K562 (cell line): Measurements from ENCODE around the gene PRKCB. TPM values are rescaled to one million over a fixed set of nuclear protein-coding genes. Genes with fewer than 3 reads are reported as not detected.
"Not testable (repeated sequence)": the region's sequence is repeated elsewhere in the genome, so short reads cannot be mapped to it uniquely, and the experiment has no call there.

Experiments
- ATAC-seq: fragments of 200-7000 bp; cut with Tn5 transposase; 3 replicates; pipeline ENCODE4 v1.9.1; 2020; ENCODE audit warnings: moderate library complexity
- BruUV-seq: library from RNA; stranded (reverse); fragments of 400-500 nt; replicated peaks from 2 replicates; lab custom pipeline; 2021; lab: Mats Ljungman, UMichigan
- CTCF ChIA-PET: fragments of 300-600 bp; formaldehyde crosslinking; extraction: SDS; loops from one replicate; lab custom pipeline; 2021; ENCODE audit warnings: low intra/inter-chr PET ratio; lab: Yijun Ruan, JAX
- POLR2A ChIA-PET: fragments of 300-600, 350-650 bp; sonication (Branson Sonifier 250); formaldehyde crosslinking; extraction: SDS; loops from one replicate; lab custom pipeline; 2021; ENCODE audit warnings: antibody characterized with exemption, inconsistent platforms; lab: Yijun Ruan, JAX
- DNase-seq, 4 experiments: peaks; one replicate each; pipeline versions ENCODE4 v3.0.0 to v3.0.0-alpha.2; 2011 to 2018; ENCODE audit warnings: low spot score in 3 of 4, mixed read lengths in 3 of 4; ENCODE audit errors: extremely low read depth in 1 of 4
- FAIRE-seq: peaks from 2 replicates; lab custom pipeline; 2011; peaks lifted over from hg19 to GRCh38; lab: Jason Lieb, UNC
- H2AFZ ChIP-seq: 2 replicates; pipeline ENCODE4 v1.6.0; 2011; ENCODE audit warnings: low read depth, low read length, control low read depth, inconsistent platforms
- H3K27ac ChIP-seq: fragments of 200-600 bp; 3 replicates; pipeline ENCODE4 v1.8.0; 2011; ENCODE audit warnings: low read depth, mild to moderate bottlenecking, control low read depth, inconsistent platforms, low read length, moderate library complexity, mixed read lengths; ENCODE audit errors: extremely low read depth
- H3K27me3 ChIP-seq, 2 experiments: fragments of 300-600 bp in 1 of 2; 2 replicates in 1 of 2; 3 replicates in 1 of 2; pipeline versions ENCODE4 v1.6.0 to v1.8.0; 2011; ENCODE audit warnings: inconsistent platforms in 2 of 2, low read length in 2 of 2, mild to moderate bottlenecking in 1 of 2, mixed read lengths in 1 of 2, moderate library complexity in 1 of 2; ENCODE audit not compliant: control insufficient read depth in 2 of 2, insufficient read depth in 2 of 2
- H3K36me3 ChIP-seq: fragments of 300-600 bp; 3 replicates; pipeline ENCODE4 v1.8.0; 2011; ENCODE audit warnings: mild to moderate bottlenecking, low read length, inconsistent platforms; ENCODE audit not compliant: control insufficient read depth, insufficient read depth
- H3K4me1 ChIP-seq, 2 experiments: fragments of 200-600 bp in 1 of 2; replicated peaks in 1 of 2; 2 replicates in 1 of 2; 3 replicates in 1 of 2; pipeline versions ENCODE4 v1.5.1 to v1.8.0; 2011; ENCODE audit warnings: inconsistent platforms in 2 of 2, low read length in 2 of 2, mild to moderate bottlenecking in 1 of 2, mixed read lengths in 1 of 2, moderate library complexity in 1 of 2; ENCODE audit not compliant: control insufficient read depth in 2 of 2, insufficient read depth in 2 of 2
- H3K4me2 ChIP-seq: 2 replicates; pipeline ENCODE4 v1.6.1; 2011; ENCODE audit warnings: low read length, control low read depth, inconsistent platforms, mixed read lengths; ENCODE audit not compliant: insufficient read depth
- H3K4me3 ChIP-seq: fragments of 200-600 bp; sonication (generic), shearing (Covaris generic); 2 replicates; pipeline ENCODE4 v1.5.1; 2016; ENCODE audit warnings: control low read depth, inconsistent platforms
- H3K79me2 ChIP-seq: fragments of 200-600 bp; 3 replicates; pipeline ENCODE4 v1.8.0; 2011; ENCODE audit warnings: low read length, inconsistent platforms; ENCODE audit not compliant: control insufficient read depth, insufficient read depth
- H3K9ac ChIP-seq, 2 experiments: 2 replicates each; pipeline versions ENCODE4 v1.6.0 to v1.6.1; 2011; ENCODE audit warnings: low read depth in 2 of 2, low read length in 2 of 2, control low read depth in 1 of 2, inconsistent platforms in 1 of 2, mild to moderate bottlenecking in 1 of 2, mixed read lengths in 1 of 2; ENCODE audit not compliant: insufficient read depth in 1 of 2
- H3K9me1 ChIP-seq: one replicate; pipeline ENCODE4 v1.6.0; 2011; ENCODE audit warnings: inconsistent platforms, mild to moderate bottlenecking, low read length, moderate library complexity; ENCODE audit not compliant: control insufficient read depth, insufficient read depth
- H3K9me3 ChIP-seq: replicated peaks from 2 replicates; pipeline ENCODE4 v1.5.1; 2011; ENCODE audit warnings: low read depth, low read length, inconsistent platforms; ENCODE audit not compliant: control insufficient read depth, insufficient read depth
- H4K20me1 ChIP-seq: replicated peaks from 2 replicates; pipeline ENCODE4 v1.6.1; 2011; ENCODE audit warnings: low read length, inconsistent platforms, mixed read lengths; ENCODE audit not compliant: control insufficient read depth, insufficient read depth
- SMARCA5 ChIP-seq: fragments of 450-650 bp; IDR thresholded peaks from 2 replicates; pipeline ENCODE4 v1.6.1; 2016
- ZNF146 ChIP-seq: IDR thresholded peaks from one replicate; pipeline ENCODE4 v1.6.1; 2018; ENCODE audit warnings: missing compliant biosample characterization; ENCODE audit not compliant: unreplicated experiment
- WGBS: fragments of 100-300 bp; shearing (Covaris generic); methylation state at CpG from one replicate; pipeline ENCODE4 v1.1.6; 2016; ENCODE audit warnings: low coverage, mixed read lengths; ENCODE audit not compliant: insufficient coverage; ENCODE audit errors: missing lambda C conversion rate; 5-methylcytosine and 5-hydroxymethylcytosine counted together
- in situ Hi-C: fragments of 300-500 bp; cut with MboI; formaldehyde crosslinking; loops from 4 replicates; pipeline ENCODE4 v1.15.0; 2018; ENCODE audit warnings: inconsistent platforms, mixed read lengths
- intact Hi-C: fragments of 100-400 bp; cut with micrococcal nuclease; formaldehyde crosslinking; loops from 2 replicates; pipeline ENCODE4 v1.14.2; 2022
- polyA plus RNA-seq, 8 experiments: library from polyadenylated mRNA; depleted of rRNA in 4 of 8; stranded (reverse) in 5 of 8; unstranded in 3 of 8; fragments of >200 nt; fragmentation: Nextera tagmentation in 2 of 8; fragmentation: Illumina TruSeq in 1 of 8; extraction: Ambion mirVana in 2 of 8; extraction: Trizol in 1 of 8; gene quantifications; 2 replicates each; pipeline versions ENCODE4 v1.2.1 to v1.2.3, GENCODE V29; 2011 to 2014; ENCODE audit warnings: inconsistent platforms in 1 of 8, missing spikeins in 1 of 8
- total RNA-seq, 7 experiments: library from RNA; depleted of rRNA in 6 of 7; stranded (reverse); fragments of >200 nt in 6 of 7; fragmentation: Illumina TruSeq in 2 of 7; extraction: Trizol in 2 of 7; gene quantifications; 2 replicates each; pipeline versions ENCODE4 v1.2.1 to v1.2.3, GENCODE V29; 2011 to 2021; ENCODE audit warnings: low replicate concordance in 1 of 7

The PRKCB gene
- total and polyA plus RNA-seq, 9 of the 15 experiments (the other 6 are each of a cell fraction or from before 2014, with no cell fraction given), result 49.9 to 276 (median 148) TPM

- in situ Hi-C loops, H3K9ac ChIP-seq, H3K4me3 ChIP-seq, intact Hi-C loops, H3K4me2 ChIP-seq, H2AFZ ChIP-seq, H3K9me1 ChIP-seq, BruUV-seq, FAIRE-seq, H3K27ac ChIP-seq, H3K9me3 ChIP-seq, H3K4me1 ChIP-seq, H4K20me1 ChIP-seq, DNase-seq, ATAC-seq, H3K27me3 ChIP-seq, CTCF ChIA-PET, POLR2A ChIA-PET: not testable (repeated sequence)
- TF ChIP-seq ZNF146, result peak; percentile 82
- TF ChIP-seq SMARCA5, result 0 out of 2 replicates have a peak, but pooled peaks have one; percentile 57
- Histone ChIP-seq H3K36me3 (peaks cover 46% of the 10 kb centered on the region; the same call in 2 of the 3 replicates), H3K79me2 (peaks cover 14% of the 10 kb centered on the region)
- 90% methylated on average over 2 of the region's 2 CpGs for WGBS
These were observed 269.7 kb downstream of the PRKCB start for GRCh38 chr16:24105471-24105870.

GRCh38 chr16:24108090-24108489 lies 272.3 kb downstream of the PRKCB start:
- in situ Hi-C loops, H3K27ac ChIP-seq, H3K4me1 ChIP-seq, POLR2A ChIA-PET, H3K9me3 ChIP-seq, BruUV-seq, H3K27me3 ChIP-seq, H3K9me1 ChIP-seq, ATAC-seq, H2AFZ ChIP-seq, intact Hi-C loops, DNase-seq, FAIRE-seq, H3K4me2 ChIP-seq, CTCF ChIA-PET, H4K20me1 ChIP-seq, H3K4me3 ChIP-seq, H3K9ac ChIP-seq: not testable (repeated sequence)
- 100% methylated on average over 1 of the region's 1 CpG for WGBS
- Histone ChIP-seq H3K36me3 (peaks cover 31% of the 10 kb centered on the region; the same call in 2 of the 3 replicates), H3K79me2 (peaks cover 12% of the 10 kb centered on the region; the same call in 2 of the 3 replicates)
